SK-N-MC (cell line): ENCODE measurements around the gene OSER1.

Experiments used
- DNase-seq: peaks from one replicate; pipeline ENCODE4 v3.0.0-alpha.2; 2011; ENCODE audit warnings: low read depth, low spot score
- H3K27ac ChIP-seq: fragments of 200-600 bp; sonication (generic); 2 replicates; pipeline ENCODE4 v1.5.1; 2016; ENCODE audit warnings: mixed run types
- H3K36me3 ChIP-seq: fragments of 200-600 bp; sonication (generic); 2 replicates; pipeline ENCODE4 v1.6.1; 2017; ENCODE audit warnings: antibody characterized with exemption, low read length, mixed read lengths; ENCODE audit not compliant: insufficient read depth
- H3K4me3 ChIP-seq: fragments of 200-600 bp; sonication (generic); 2 replicates; pipeline ENCODE4 v1.5.1; 2016
- H3K9ac ChIP-seq: fragments of 200-600 bp; sonication (generic); 2 replicates; pipeline ENCODE4 v1.8.0; 2017; ENCODE audit warnings: mixed run types, mixed read lengths; ENCODE audit not compliant: insufficient read length
- H3K9me3 ChIP-seq: fragments of 200-600 bp; sonication (generic); 2 replicates; pipeline ENCODE4 v1.6.1; 2017; ENCODE audit warnings: low read depth, mild to moderate bottlenecking, antibody characterized with exemption, low read length, moderate library complexity, mixed read lengths
- EZH2 ChIP-seq: fragments of 200-600 bp; sonication (generic); IDR thresholded peaks from one replicate; pipeline ENCODE4 v1.6.1; 2017; ENCODE audit warnings: antibody characterized with exemption
- FOXP2 ChIP-seq: optimal IDR thresholded peaks from 2 replicates; pipeline ENCODE3; 2011; ENCODE audit warnings: mild to moderate bottlenecking, moderate library complexity; ENCODE audit not compliant: insufficient read depth; ENCODE audit errors: extremely low read length, control extremely low read depth
- POLR2AphosphoS5 ChIP-seq: IDR thresholded peaks from 2 replicates; pipeline ENCODE4 v1.6.1; 2012; ENCODE audit warnings: mild to moderate bottlenecking, low read depth, low read length, borderline replicate concordance

Gene OSER1

DNA sequence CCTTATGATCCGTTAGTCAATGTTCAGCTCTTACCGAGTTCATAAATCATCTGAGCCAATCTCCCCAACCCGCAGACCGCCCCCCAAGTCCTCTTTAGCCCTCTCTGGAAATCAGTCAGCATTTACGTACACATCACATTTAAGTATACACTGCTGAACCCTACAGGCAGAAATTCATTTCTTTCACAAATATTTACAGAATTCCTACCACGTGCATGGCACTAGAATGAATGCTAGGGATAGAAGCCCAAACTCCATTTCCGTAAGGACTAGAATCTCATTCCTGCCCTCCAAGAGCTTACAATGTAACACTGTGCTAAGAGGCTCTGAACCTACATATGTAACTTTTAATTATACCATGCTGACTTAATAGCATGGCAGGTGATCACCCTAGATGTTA lies 1.8 kb downstream of the OSER1 start:
- no peaks in the 10 kb centered on the region for H3K9me3 ChIP-seq
- peak overlapping the region; percentile 94 for H3K4me3 ChIP-seq
- peaks cover 18% of the 10 kb centered on the region for H3K36me3 ChIP-seq
- no peak for DNase-seq
- H3K27ac ChIP-seq = no peak overlapping the region
- H3K9ac ChIP-seq = peak overlapping the region; percentile 82
- TF ChIP-seq POLR2AphosphoS5 = no peak
- TF ChIP-seq EZH2 = no peak
- no peak for TF ChIP-seq FOXP2

DNA sequence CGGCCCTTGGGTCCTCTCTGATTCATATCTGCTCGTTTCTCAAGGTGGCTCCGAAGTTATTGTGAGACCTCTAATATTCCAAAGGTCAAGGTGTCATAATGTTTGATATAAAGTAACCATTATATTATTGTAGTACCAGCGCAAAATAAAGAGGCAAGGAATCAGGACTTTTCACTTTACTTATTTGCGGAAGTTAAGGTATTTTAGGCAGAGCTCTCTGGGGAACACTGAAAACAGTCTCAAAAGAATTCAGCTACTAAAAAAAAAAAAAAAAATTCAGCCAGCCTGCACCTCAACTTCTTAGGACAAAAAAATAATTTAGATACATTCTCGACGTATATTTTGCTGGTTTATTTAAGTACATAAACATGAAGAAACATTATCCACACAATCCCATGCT lies 2.4 kb downstream of the OSER1 start:
- TF ChIP-seq POLR2AphosphoS5 (no peak), FOXP2 (no peak), EZH2 (no peak)
- DNase-seq = no peak
- no peak overlapping the region for H3K27ac ChIP-seq
- no peaks in the 10 kb centered on the region for H3K9me3 ChIP-seq
- peaks cover 23% of the 10 kb centered on the region for H3K36me3 ChIP-seq
- H3K4me3 ChIP-seq = peak overlapping the region; percentile 94
- H3K9ac ChIP-seq = peak overlapping the region; percentile 82

GRCh38 chr20:44207126-44207723 lies 3.3 kb downstream of the OSER1 start:
- TF ChIP-seq FOXP2 (no peak), EZH2 (no peak), POLR2AphosphoS5 (no peak)
- Histone ChIP-seq H3K9ac (peak overlapping the region; percentile 31), H3K36me3 (peaks cover 33% of the 10 kb centered on the region), H3K27ac (peak overlapping the region; percentile 53), H3K9me3 (no peaks in the 10 kb centered on the region), H3K4me3 (no peak overlapping the region)
- no peak for DNase-seq

GRCh38 chr20:44206132-44206531 lies 4.4 kb downstream of the OSER1 start:
- Histone ChIP-seq H3K9me3 (no peaks in the 10 kb centered on the region), H3K4me3 (no peak overlapping the region), H3K36me3 (peaks cover 44% of the 10 kb centered on the region), H3K9ac (no peak overlapping the region), H3K27ac (no peak overlapping the region)
- TF ChIP-seq EZH2 (no peak), FOXP2 (no peak)
- DNase-seq = no peak

DNA sequence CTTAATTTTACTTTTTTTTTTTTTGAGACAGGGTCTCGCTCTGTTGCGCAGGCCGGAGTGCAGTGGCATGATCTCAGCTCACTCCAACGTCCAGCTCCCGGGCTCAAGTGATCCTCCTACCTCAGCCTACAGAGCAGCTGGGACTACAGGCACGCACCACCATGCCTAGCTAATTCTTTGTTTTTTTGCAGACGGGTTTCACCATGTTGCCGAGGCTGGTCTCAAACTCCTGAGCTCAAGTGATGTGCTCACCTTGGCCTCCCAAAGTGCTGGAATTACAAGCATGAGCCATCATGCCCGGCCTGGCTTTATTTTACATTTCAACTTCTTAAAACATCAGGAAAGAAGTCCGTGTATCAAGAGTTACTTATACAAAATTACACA lies 5.7 kb downstream of the OSER1 start:
- Histone ChIP-seq H3K9ac (no peak overlapping the region), H3K4me3 (no peak overlapping the region), H3K36me3 (peaks cover 57% of the 10 kb centered on the region), H3K27ac (peak overlapping the region; percentile 74; the same call in 1 of the 2 replicates), H3K9me3 (no peaks in the 10 kb centered on the region)
- no peak for TF ChIP-seq EZH2
- no peak for TF ChIP-seq FOXP2
- no peak for TF ChIP-seq POLR2AphosphoS5
- DNase-seq = no peak

GRCh38 chr20:44204156-44204831 lies 6.3 kb downstream of the OSER1 start:
- H3K9me3 ChIP-seq = no peaks in the 10 kb centered on the region
- peak overlapping the region; percentile 43 for H3K9ac ChIP-seq
- peak overlapping the region; percentile 74; the same call in 1 of the 2 replicates for H3K27ac ChIP-seq
- no peak overlapping the region for H3K4me3 ChIP-seq
- TF ChIP-seq EZH2 = no peak
- TF ChIP-seq POLR2AphosphoS5 = no peak
- TF ChIP-seq FOXP2 = no peak
- H3K36me3 ChIP-seq = peaks cover 62% of the 10 kb centered on the region
- DNase-seq = no peak

DNA sequence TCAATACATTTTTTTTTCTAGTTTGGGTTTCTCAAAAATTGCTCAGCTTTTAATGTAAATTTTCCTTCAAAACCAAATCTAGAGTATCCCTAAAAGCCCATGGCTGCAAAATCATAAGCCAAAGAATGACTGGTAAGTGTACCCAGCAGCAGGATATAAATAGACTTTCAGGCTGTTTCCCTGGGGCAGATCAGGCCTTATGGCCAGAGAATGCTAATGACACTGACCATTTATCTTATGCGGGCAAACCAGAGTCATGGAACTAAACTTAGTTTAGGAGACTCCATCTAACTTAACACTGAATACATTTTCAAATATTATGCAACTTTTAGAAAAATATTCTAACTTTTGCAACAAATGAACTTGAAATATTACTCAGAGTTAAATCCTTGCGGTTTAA lies 7.4 kb downstream of the OSER1 start:
- H3K27ac ChIP-seq = 0 out of 2 replicates have a peak overlapping the region, but pooled peaks have one; percentile 74
- H3K36me3 ChIP-seq = peaks cover 69% of the 10 kb centered on the region

GRCh38 chr20:44200983-44201382 lies 9.6 kb downstream of the OSER1 start:
- peaks cover 84% of the 10 kb centered on the region for H3K36me3 ChIP-seq
- no peak for DNase-seq
- H3K27ac ChIP-seq = no peak overlapping the region
- no peak for TF ChIP-seq FOXP2
- TF ChIP-seq POLR2AphosphoS5 = no peak
- TF ChIP-seq EZH2 = no peak
- no peak overlapping the region for H3K9ac ChIP-seq
- no peak overlapping the region for H3K4me3 ChIP-seq
- H3K9me3 ChIP-seq = no peaks in the 10 kb centered on the region

More for the DNA sequence above, 7.4 kb downstream of the OSER1 start:
- TF ChIP-seq POLR2AphosphoS5 (no peak), EZH2 (no peak), FOXP2 (no peak)
- Histone ChIP-seq H3K4me3 (no peak overlapping the region), H3K9ac (no peak overlapping the region), H3K9me3 (no peaks in the 10 kb centered on the region)
- no peak for DNase-seq
